IMR-90 (cell line): ENCODE results near the gene RAD51B. TPM values are rescaled to one million over a fixed set of nuclear protein-coding genes. Genes with fewer than 3 reads are reported as not detected.

Experiments
- ATAC-seq: fragments of 200-7000 bp; cut with Tn5 transposase; 2 replicates; pipeline ENCODE4 v1.9.1; 2020; ENCODE audit warnings: low read depth, mild to moderate bottlenecking, moderate library complexity
- BruUV-seq: library from RNA; stranded (reverse); fragments of 400-500 nt; replicated peaks from 2 replicates; lab custom pipeline; 2021; lab: Mats Ljungman, UMichigan
- CTCF ChIA-PET: fragments of 300-600 bp; formaldehyde crosslinking; extraction: SDS; loops from one replicate; lab custom pipeline; 2021; ENCODE audit warnings: antibody characterized with exemption; lab: Yijun Ruan, JAX
- POLR2A ChIA-PET: fragments of 300-600 bp; sonication (Branson Sonifier 250); formaldehyde crosslinking; loops from one replicate; lab custom pipeline; 2022; ENCODE audit warnings: antibody characterized with exemption; ENCODE audit not compliant: unreplicated experiment; lab: Charles Lee
- DNase-seq: peaks from one replicate; pipeline ENCODE4 v3.0.0; 2013
- H2AFZ ChIP-seq: replicated peaks from 2 replicates; pipeline ENCODE3; 2013; ENCODE audit warnings: low read length, mild to moderate bottlenecking; ENCODE audit not compliant: poor library complexity
- H2AK5ac ChIP-seq: 2 replicates; pipeline ENCODE4 v1.6.1; 2013; ENCODE audit warnings: low read depth, low read length, inconsistent platforms
- H2AK9ac ChIP-seq: replicated peaks from 2 replicates; pipeline ENCODE3; 2013; ENCODE audit warnings: mild to moderate bottlenecking, low read depth, low read length, moderate library complexity; ENCODE audit not compliant: poor library complexity
- H2BK120ac ChIP-seq: 2 replicates; pipeline ENCODE4 v1.6.1; 2013; ENCODE audit warnings: low read depth, low read length, inconsistent platforms
- H2BK15ac ChIP-seq: 3 replicates; pipeline ENCODE4 v1.6.1; 2013; ENCODE audit warnings: low read depth, low read length, inconsistent platforms
- H2BK20ac ChIP-seq: 2 replicates; pipeline ENCODE4 v1.6.1; 2013; ENCODE audit warnings: low read depth, mild to moderate bottlenecking, inconsistent platforms, low read length, moderate library complexity
- H2BK5ac ChIP-seq: 2 replicates; pipeline ENCODE4 v1.6.1; 2013; ENCODE audit warnings: mild to moderate bottlenecking, low read depth, low read length, inconsistent platforms; ENCODE audit not compliant: poor library complexity, severe bottlenecking
- H3K14ac ChIP-seq: replicated peaks from 2 replicates; pipeline ENCODE4 v1.6.1; 2013; ENCODE audit warnings: low read depth, low read length, inconsistent platforms
- H3K18ac ChIP-seq: 2 replicates; pipeline ENCODE4 v1.6.1; 2013; ENCODE audit warnings: low read depth, low read length, control low read depth
- H3K23ac ChIP-seq: 2 replicates; pipeline ENCODE4 v1.6.1; 2013; ENCODE audit warnings: low read depth, low read length, inconsistent platforms
- H3K27ac ChIP-seq: 2 replicates; pipeline ENCODE4 v1.5.1; 2013; ENCODE audit warnings: mild to moderate bottlenecking, control low read depth, low read length; ENCODE audit not compliant: insufficient read depth
- H3K27me3 ChIP-seq: 2 replicates; pipeline ENCODE4 v1.6.1; 2013; ENCODE audit warnings: low read length; ENCODE audit not compliant: control insufficient read depth, insufficient read depth
- H3K36me3 ChIP-seq: 2 replicates; pipeline ENCODE4 v1.6.1; 2013; ENCODE audit warnings: low read length, mixed read lengths; ENCODE audit not compliant: control insufficient read depth, insufficient read depth
- H3K4ac ChIP-seq: 2 replicates; pipeline ENCODE4 v1.6.1; 2013; ENCODE audit warnings: low read depth, low read length, inconsistent platforms
- H3K4me1 ChIP-seq: 2 replicates; pipeline ENCODE4 v1.6.1; 2013; ENCODE audit warnings: low read length, mixed read lengths; ENCODE audit not compliant: control insufficient read depth, insufficient read depth
- H3K4me2 ChIP-seq: 2 replicates; pipeline ENCODE4 v1.6.1; 2013; ENCODE audit warnings: low read depth, mild to moderate bottlenecking, control low read depth, low read length, moderate library complexity
- H3K4me3 ChIP-seq: 2 replicates; pipeline ENCODE4 v1.5.1; 2013; ENCODE audit warnings: low read depth, mild to moderate bottlenecking, control low read depth, low read length, moderate library complexity; ENCODE audit not compliant: insufficient read depth
- H3K56ac ChIP-seq: 2 replicates; pipeline ENCODE4 v1.6.1; 2013; ENCODE audit warnings: low read length, inconsistent platforms; ENCODE audit not compliant: insufficient read depth; ENCODE audit errors: extremely low read depth
- H3K79me1 ChIP-seq, 2 experiments: 2 replicates each; pipeline ENCODE4 v1.6.1; 2013; ENCODE audit warnings: low read length in 2 of 2, inconsistent platforms in 1 of 2, low read depth in 1 of 2
- H3K9ac ChIP-seq: 2 replicates; pipeline ENCODE4 v1.6.1; 2013; ENCODE audit warnings: low read depth, low read length, control low read depth
- H3K9me1 ChIP-seq: 2 replicates; pipeline ENCODE4 v1.6.1; 2013; ENCODE audit warnings: low read length, inconsistent platforms; ENCODE audit not compliant: insufficient read depth
- H3K9me3 ChIP-seq: 2 replicates; pipeline ENCODE4 v1.6.1; 2013; ENCODE audit warnings: low read length; ENCODE audit not compliant: control insufficient read depth, insufficient read depth
- H4K20me1 ChIP-seq: 2 replicates; pipeline ENCODE4 v1.6.1; 2013; ENCODE audit warnings: low read length, inconsistent platforms; ENCODE audit not compliant: insufficient read depth
- H4K5ac ChIP-seq: 2 replicates; pipeline ENCODE4 v1.6.1; 2013; ENCODE audit warnings: mild to moderate bottlenecking, low read depth, low read length, control low read depth
- H4K8ac ChIP-seq, 2 experiments: 2 replicates each; pipeline ENCODE4 v1.6.1; 2013; ENCODE audit warnings: low read depth in 2 of 2, low read length in 2 of 2, control low read depth in 1 of 2, inconsistent platforms in 1 of 2
- H4K91ac ChIP-seq: 2 replicates; pipeline ENCODE4 v1.6.1; 2013; ENCODE audit warnings: low read depth, low read length, inconsistent platforms; ENCODE audit not compliant: insufficient read depth
- BHLHE40 ChIP-seq: fragments of 150-350 bp; IDR thresholded peaks from 2 replicates; pipeline ENCODE4 v1.6.1; 2016; ENCODE audit warnings: mild to moderate bottlenecking, low read depth, low read length
- CEBPB ChIP-seq: IDR thresholded peaks from 2 replicates; pipeline ENCODE4 v1.6.1; 2012; ENCODE audit warnings: low read depth, low read length, improper control_type of control experiment
- CHD1 ChIP-seq: IDR thresholded peaks from 2 replicates; pipeline ENCODE4 v1.6.1; 2012; ENCODE audit warnings: low read depth, low read length, improper control_type of control experiment
- FOS ChIP-seq: fragments of 150-350 bp; IDR thresholded peaks from 2 replicates; pipeline ENCODE4 v1.6.1; 2016; ENCODE audit warnings: low read depth, low read length
- MAFK ChIP-seq: IDR thresholded peaks from 2 replicates; pipeline ENCODE4 v1.6.1; 2012; ENCODE audit warnings: low read depth, low read length, improper control_type of control experiment
- MAZ ChIP-seq: IDR thresholded peaks from 2 replicates; pipeline ENCODE4 v1.6.1; 2012; ENCODE audit warnings: low read depth, mild to moderate bottlenecking, low read length, improper control_type of control experiment, moderate library complexity, borderline replicate concordance
- MXI1 ChIP-seq: IDR thresholded peaks from 2 replicates; pipeline ENCODE4 v1.6.1; 2012; ENCODE audit warnings: low read depth, mild to moderate bottlenecking, low read length, moderate library complexity, borderline replicate concordance
- NFE2L2 ChIP-seq: fragments of 150-350 bp; IDR thresholded peaks from 2 replicates; pipeline ENCODE4 v1.6.1; 2016; ENCODE audit warnings: low read depth, mild to moderate bottlenecking, low read length
- POLR2A ChIP-seq: IDR thresholded peaks from 2 replicates; pipeline ENCODE4 v1.6.1; 2012; ENCODE audit warnings: mild to moderate bottlenecking, low read depth, low read length
- RAD21 ChIP-seq: IDR thresholded peaks from 2 replicates; pipeline ENCODE4 v1.6.1; 2012; ENCODE audit warnings: low read length, improper control_type of control experiment
- RCOR1 ChIP-seq: IDR thresholded peaks from 2 replicates; pipeline ENCODE4 v1.6.1; 2012; ENCODE audit warnings: mild to moderate bottlenecking, low read length, improper control_type of control experiment; ENCODE audit not compliant: insufficient replicate concordance
- RFX5 ChIP-seq: IDR thresholded peaks from 2 replicates; pipeline ENCODE4 v1.8.0; 2012; ENCODE audit warnings: low read depth, mild to moderate bottlenecking, low read length, moderate library complexity
- SMC3 ChIP-seq: fragments of 150-350 bp; IDR thresholded peaks from 2 replicates; pipeline ENCODE4 v1.6.1; 2016; ENCODE audit warnings: low read depth, mild to moderate bottlenecking, antibody characterized with exemption, low read length, moderate library complexity
- WGBS, 2 experiments: methylation state at CpG; one replicate each; pipeline versions ENCODE4 v1.1.5 to v1.1.7; 2013; ENCODE audit warnings: missing lambda C conversion rate in 2 of 2; ENCODE audit not compliant: insufficient read length in 1 of 2; ENCODE audit errors: extremely low coverage in 2 of 2; 5-methylcytosine and 5-hydroxymethylcytosine counted together
- dilution Hi-C: fragments of 300-500 bp; cut with HindIII; formaldehyde crosslinking; loops from one replicate; pipeline ENCODE4 v1.14.3; 2018; ENCODE audit warnings: low sequenced_read_pairs; ENCODE audit not compliant: unreplicated experiment
- in situ Hi-C: fragments of 300-500 bp; cut with MboI; formaldehyde crosslinking; loops from 3 replicates; pipeline ENCODE4 v1.14.3; 2019; ENCODE audit warnings: low sequenced_read_pairs, inconsistent platforms, mixed read lengths
- intact Hi-C: fragments of 100-400 bp; cut with micrococcal nuclease; formaldehyde crosslinking; loops from 2 replicates; pipeline ENCODE4 v1.10.0; 2022
- polyA plus RNA-seq, 3 experiments: library from polyadenylated mRNA; depleted of rRNA; stranded (reverse); fragments of >200 nt; gene quantifications; 2 replicates each; pipeline ENCODE4 v1.2.3, GENCODE V29; 2012; ENCODE audit warnings: low replicate concordance in 1 of 3
- total RNA-seq: library from RNA; depleted of rRNA; stranded (reverse); fragments of >200 nt; gene quantifications from 2 replicates; pipeline ENCODE4 v1.2.3, GENCODE V29; 2012
- TF ChIP-seq, protein P1 (sequence below): fragments of 150-350 bp; IDR thresholded peaks from 2 replicates; pipeline ENCODE4 v1.6.1; 2017; ENCODE audit warnings: mild to moderate bottlenecking, antibody characterized with exemption, low read length, low read depth
- TF ChIP-seq, protein P2 (sequence below): fragments of 150-350 bp; IDR thresholded peaks from 2 replicates; pipeline ENCODE4 v1.6.1; 2016; ENCODE audit warnings: low read depth, mild to moderate bottlenecking, low read length, moderate library complexity, borderline replicate concordance

The RAD51B gene
- total and polyA plus RNA-seq, 2 of the 4 experiments (the other 2 are of a cell fraction): 5.1 to 18.8 TPM

DNA sequence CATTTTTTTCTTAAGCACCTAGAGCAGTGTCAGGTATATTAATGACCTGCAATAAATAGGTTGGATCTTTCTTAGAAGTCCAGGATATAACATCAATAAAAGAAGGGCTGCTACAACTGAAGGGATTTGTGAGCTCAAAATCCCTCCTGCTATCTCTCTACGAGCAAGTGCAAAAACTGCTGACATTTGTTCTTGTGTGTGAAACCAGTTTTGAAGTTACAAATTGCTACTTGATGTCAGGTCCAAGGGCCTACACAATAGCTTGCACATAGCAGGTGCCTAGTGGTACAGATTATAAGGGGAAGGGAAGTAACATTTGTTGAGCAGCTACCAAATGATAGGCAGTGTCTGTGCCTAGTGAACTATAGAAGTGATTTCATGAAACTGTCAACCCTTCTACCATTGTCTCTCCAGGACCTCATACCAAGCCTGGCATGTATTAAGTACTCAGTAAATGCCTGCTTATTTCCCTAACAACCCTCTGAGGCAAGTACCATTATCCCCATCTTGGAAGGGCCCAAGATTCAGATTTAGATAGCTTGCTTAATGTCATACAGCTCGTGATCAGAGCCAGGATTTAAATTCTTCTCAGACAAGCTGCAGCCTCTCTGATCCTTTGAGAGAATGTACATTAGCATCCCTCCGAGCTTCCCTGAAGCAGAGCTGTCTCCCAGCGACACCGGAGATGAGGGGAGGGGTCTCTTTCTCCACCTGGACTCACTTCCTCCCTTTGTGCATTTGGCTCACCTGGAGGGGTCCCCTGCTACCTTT is 673.0 kb downstream of the RAD51B start:
- H3K27ac ChIP-seq: no peak overlapping the region
- no peaks in the 10 kb centered on the region for H3K36me3 ChIP-seq
- no peak overlapping the region for H2AK9ac ChIP-seq
- H4K5ac ChIP-seq: no peak overlapping the region
- no peak overlapping the region for H4K8ac ChIP-seq
- H3K9me3 ChIP-seq: no peaks in the 10 kb centered on the region
- no peaks in the 10 kb centered on the region for H4K20me1 ChIP-seq
- no peaks in the 10 kb centered on the region for H3K79me1 ChIP-seq
- H2AK5ac ChIP-seq: no peak overlapping the region
- no TSS peak for BruUV-seq
- H3K4me2 ChIP-seq: no peak overlapping the region
- H3K9me1 ChIP-seq: no peaks in the 10 kb centered on the region
- no peak overlapping the region for H3K14ac ChIP-seq
- DNase-seq: no peak
- no peaks in the 10 kb centered on the region for H3K4me1 ChIP-seq
- 100% methylated on average over 1 of the region's 5 CpGs; no CpG with 5 or more reads in 1 of the 2 experiments for WGBS, 2 experiments
- no peak for ATAC-seq
- H2BK5ac ChIP-seq: no peak overlapping the region
- H2BK20ac ChIP-seq: no peak overlapping the region
- intact Hi-C loops (no loop called here), in situ Hi-C loops (no loop called here), dilution Hi-C loops (no loop called here)
- no peak overlapping the region for H3K9ac ChIP-seq
- H2AFZ ChIP-seq: no peak overlapping the region
- no peak overlapping the region for H3K4me3 ChIP-seq
- no peak overlapping the region for H4K91ac ChIP-seq
- no peaks in the 10 kb centered on the region for H3K27me3 ChIP-seq
- H2BK120ac ChIP-seq: no peak overlapping the region
- H3K23ac ChIP-seq: no peak overlapping the region
- POLR2A ChIA-PET: interaction anchor here (0.6 kb wide), 1 partner anchor 13 kb away, joined by 13 read pairs; no protein-coding TSS in a partner anchor
- H2BK15ac ChIP-seq: no peak overlapping the region
- H3K56ac ChIP-seq: no peak overlapping the region
- H3K4ac ChIP-seq: no peak overlapping the region
- CTCF ChIA-PET: no interaction called here
- no peak overlapping the region for H3K18ac ChIP-seq
- TF ChIP-seq MXI1 (no peak), NFE2L2 (no peak), CHD1 (no peak), MAFK (no peak), CEBPB (no peak), FOS (no peak), RCOR1 (no peak), SMC3 (no peak), RFX5 (no peak), MAZ (no peak), RAD21 (no peak), POLR2A (no peak), BHLHE40 (no peak)
- TF ChIP-seq, protein P1, sequence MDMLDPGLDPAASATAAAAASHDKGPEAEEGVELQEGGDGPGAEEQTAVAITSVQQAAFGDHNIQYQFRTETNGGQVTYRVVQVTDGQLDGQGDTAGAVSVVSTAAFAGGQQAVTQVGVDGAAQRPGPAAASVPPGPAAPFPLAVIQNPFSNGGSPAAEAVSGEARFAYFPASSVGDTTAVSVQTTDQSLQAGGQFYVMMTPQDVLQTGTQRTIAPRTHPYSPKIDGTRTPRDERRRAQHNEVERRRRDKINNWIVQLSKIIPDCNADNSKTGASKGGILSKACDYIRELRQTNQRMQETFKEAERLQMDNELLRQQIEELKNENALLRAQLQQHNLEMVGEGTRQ: no peak
- TF ChIP-seq, protein P2, sequence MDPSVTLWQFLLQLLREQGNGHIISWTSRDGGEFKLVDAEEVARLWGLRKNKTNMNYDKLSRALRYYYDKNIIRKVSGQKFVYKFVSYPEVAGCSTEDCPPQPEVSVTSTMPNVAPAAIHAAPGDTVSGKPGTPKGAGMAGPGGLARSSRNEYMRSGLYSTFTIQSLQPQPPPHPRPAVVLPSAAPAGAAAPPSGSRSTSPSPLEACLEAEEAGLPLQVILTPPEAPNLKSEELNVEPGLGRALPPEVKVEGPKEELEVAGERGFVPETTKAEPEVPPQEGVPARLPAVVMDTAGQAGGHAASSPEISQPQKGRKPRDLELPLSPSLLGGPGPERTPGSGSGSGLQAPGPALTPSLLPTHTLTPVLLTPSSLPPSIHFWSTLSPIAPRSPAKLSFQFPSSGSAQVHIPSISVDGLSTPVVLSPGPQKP: no peak
